ENCODE measurements around the gene FYN. TPM values are rescaled to one million over a fixed set of nuclear protein-coding genes. Genes with fewer than 3 reads are reported as not detected.
"Not testable (repeated sequence)": the region's sequence is repeated elsewhere in the genome, so short reads cannot be mapped to it uniquely, and the experiment has no call there.

Gene FYN
- total RNA-seq, 2 donors from 2014 or later, result 273 to 443 TPM

GRCh38 chr6:111689419-111689818 lies 183.8 kb downstream of the FYN start:
- Mint-ChIP-seq H3K36me3 (peaks cover 45% of the 10 kb centered on the region), H3K27ac (peak overlapping the region; percentile 8 to 17), H3K4me1 (ENCODE audit: low read depth in 2 of 2) (peaks cover 40% of the 10 kb centered on the region in 2 donors), H3K4me3 (no peak overlapping the region), H3K27me3 (no peaks in the 10 kb centered on the region), H3K9me3 (no peaks in the 10 kb centered on the region)
- DNase-seq (ENCODE audit: low spot score) (no peak), ATAC-seq (no peak)

GRCh38 chr6:111688331-111688730 lies 184.9 kb downstream of the FYN start:
- no peak overlapping the region for H3K27ac Mint-ChIP-seq
- ATAC-seq (no peak), DNase-seq (ENCODE audit: low spot score) (no peak)
- peaks cover 46% of the 10 kb centered on the region for H3K36me3 Mint-ChIP-seq
- no peaks in the 10 kb centered on the region for H3K9me3 Mint-ChIP-seq
- H3K27me3 Mint-ChIP-seq, result no peaks in the 10 kb centered on the region
- peaks cover 48 to 51% of the 10 kb centered on the region in 2 donors for H3K4me1 Mint-ChIP-seq (ENCODE audit: low read depth in 2 of 2)
- no peak overlapping the region for H3K4me3 Mint-ChIP-seq

- H3K9me3 Mint-ChIP-seq, result no peaks in the 10 kb centered on the region
- H3K4me1 Mint-ChIP-seq (ENCODE audit: low read depth in 2 of 2), result peaks cover 49 to 52% of the 10 kb centered on the region in 2 donors
- no peak overlapping the region for H3K4me3 Mint-ChIP-seq
- peak overlapping the region in 1 of 2 donors; percentile 81 for H3K27ac Mint-ChIP-seq
- no peak for ATAC-seq
- peaks cover 40% of the 10 kb centered on the region for H3K36me3 Mint-ChIP-seq
- no peak for DNase-seq (ENCODE audit: low spot score)
- H3K27me3 Mint-ChIP-seq, result no peaks in the 10 kb centered on the region
Observed at GRCh38 chr6:111687652-111688051, 185.6 kb downstream of the FYN start.

- Mint-ChIP-seq H3K9me3 (no peaks in the 10 kb centered on the region), H3K4me3 (no peak overlapping the region), H3K4me1 (ENCODE audit: low read depth in 2 of 2) (peaks cover 50 to 56% of the 10 kb centered on the region in 2 donors), H3K27me3 (no peaks in the 10 kb centered on the region), H3K27ac (peak overlapping the region in 1 of 2 donors; percentile 81), H3K36me3 (peaks cover 35% of the 10 kb centered on the region)
- ATAC-seq (no peak), DNase-seq (ENCODE audit: low spot score) (no peak)
Observed at GRCh38 chr6:111686932-111687266, 186.4 kb downstream of the FYN start.

GRCh38 chr6:111686249-111686931 lies 186.9 kb downstream of the FYN start:
- Mint-ChIP-seq H3K4me3 (no peak overlapping the region), H3K9me3 (no peaks in the 10 kb centered on the region), H3K27me3 (no peaks in the 10 kb centered on the region), H3K4me1 (ENCODE audit: low read depth in 2 of 2) (peaks cover 51 to 57% of the 10 kb centered on the region in 2 donors), H3K27ac (no peak overlapping the region), H3K36me3 (peaks cover 36% of the 10 kb centered on the region)
- peak in 1 of 2 donors; percentile 25 for ATAC-seq
- no peak for DNase-seq (ENCODE audit: low spot score)

GRCh38 chr6:111685526-111685925 lies 187.7 kb downstream of the FYN start:
- DNase-seq (ENCODE audit: low spot score) (no peak), ATAC-seq (no peak)
- Mint-ChIP-seq H3K27me3 (no peaks in the 10 kb centered on the region), H3K36me3 (peaks cover 34% of the 10 kb centered on the region), H3K4me1 (ENCODE audit: low read depth in 2 of 2) (peaks cover 50 to 58% of the 10 kb centered on the region in 2 donors), H3K27ac (peak overlapping the region; percentile 73 to 86), H3K4me3 (no peak overlapping the region), H3K9me3 (no peaks in the 10 kb centered on the region)

GRCh38 chr6:111685058-111685457 lies 188.2 kb downstream of the FYN start:
- H3K4me3 Mint-ChIP-seq, result no peak overlapping the region
- DNase-seq (ENCODE audit: low spot score), result no peak
- no peaks in the 10 kb centered on the region for H3K9me3 Mint-ChIP-seq
- no peak for ATAC-seq
- peak overlapping the region; percentile 73 to 86 for H3K27ac Mint-ChIP-seq
- peaks cover 32% of the 10 kb centered on the region for H3K36me3 Mint-ChIP-seq
- no peaks in the 10 kb centered on the region for H3K27me3 Mint-ChIP-seq
- peaks cover 49 to 60% of the 10 kb centered on the region in 2 donors for H3K4me1 Mint-ChIP-seq (ENCODE audit: low read depth in 2 of 2)

GRCh38 chr6:111683749-111684267 lies 189.4 kb downstream of the FYN start:
- DNase-seq (ENCODE audit: low spot score), result no peak
- Mint-ChIP-seq H3K4me1 (ENCODE audit: low read depth in 2 of 2) (peaks cover 58 to 65% of the 10 kb centered on the region in 2 donors), H3K36me3 (peaks cover 28% of the 10 kb centered on the region), H3K27ac (peak overlapping the region; percentile 73 to 86), H3K4me3 (peak overlapping the region; percentile 3), H3K9me3 (no peaks in the 10 kb centered on the region), H3K27me3 (no peaks in the 10 kb centered on the region)
- no peak for ATAC-seq

GRCh38 chr6:111683157-111683556 lies 190.1 kb downstream of the FYN start:
- Mint-ChIP-seq H3K4me3 (no peak overlapping the region), H3K36me3 (peaks cover 34% of the 10 kb centered on the region), H3K9me3 (no peaks in the 10 kb centered on the region), H3K27ac (peak overlapping the region; percentile 73 to 86), H3K27me3 (no peaks in the 10 kb centered on the region), H3K4me1 (ENCODE audit: low read depth in 2 of 2) (peaks cover 62 to 65% of the 10 kb centered on the region in 2 donors)
- ATAC-seq, result no peak
- no peak for DNase-seq (ENCODE audit: low spot score)

GRCh38 chr6:111681860-111682259 lies 191.4 kb downstream of the FYN start:
- no peak for ATAC-seq
- no peaks in the 10 kb centered on the region for H3K27me3 Mint-ChIP-seq
- peak overlapping the region in 1 of 2 donors; percentile 86 for H3K27ac Mint-ChIP-seq
- H3K4me1 Mint-ChIP-seq (ENCODE audit: low read depth in 2 of 2), result peaks cover 59% of the 10 kb centered on the region in 2 donors
- no peaks in the 10 kb centered on the region for H3K9me3 Mint-ChIP-seq
- no peak overlapping the region for H3K4me3 Mint-ChIP-seq
- peaks cover 29% of the 10 kb centered on the region for H3K36me3 Mint-ChIP-seq
- DNase-seq (ENCODE audit: low spot score), result no peak

- not testable (repeated sequence) for H3K4me3 Mint-ChIP-seq; H3K9me3 Mint-ChIP-seq; H3K27me3 Mint-ChIP-seq; DNase-seq (ENCODE audit: low spot score); ATAC-seq
- Mint-ChIP-seq H3K4me1 (ENCODE audit: low read depth in 2 of 2) (peaks cover 57 to 58% of the 10 kb centered on the region in 2 donors), H3K36me3 (peaks cover 29% of the 10 kb centered on the region), H3K27ac (peak overlapping the region in 1 of 2 donors; percentile 19)
Observed at GRCh38 chr6:111680811-111681609, 192.2 kb downstream of the FYN start.

GRCh38 chr6:111680015-111680712 lies 193.1 kb downstream of the FYN start:
- H3K4me3 Mint-ChIP-seq, result no peak overlapping the region
- H3K27ac Mint-ChIP-seq, result peak overlapping the region; percentile 15 to 51
- ATAC-seq (no peak), DNase-seq (ENCODE audit: low spot score) (no peak)
- peaks cover 29% of the 10 kb centered on the region for H3K36me3 Mint-ChIP-seq
- H3K4me1 Mint-ChIP-seq (ENCODE audit: low read depth in 2 of 2), result peaks cover 50 to 54% of the 10 kb centered on the region in 2 donors
- no peaks in the 10 kb centered on the region for H3K9me3 Mint-ChIP-seq
- H3K27me3 Mint-ChIP-seq, result no peaks in the 10 kb centered on the region

- H3K27ac Mint-ChIP-seq, result peak overlapping the region; percentile 15 to 51
- no peaks in the 10 kb centered on the region for H3K27me3 Mint-ChIP-seq
- no peak overlapping the region for H3K4me3 Mint-ChIP-seq
- DNase-seq (ENCODE audit: low spot score) (no peak), ATAC-seq (no peak)
- H3K9me3 Mint-ChIP-seq, result no peaks in the 10 kb centered on the region
- H3K4me1 Mint-ChIP-seq (ENCODE audit: low read depth in 2 of 2), result peaks cover 41 to 48% of the 10 kb centered on the region in 2 donors
- H3K36me3 Mint-ChIP-seq, result peaks cover 21% of the 10 kb centered on the region
Observed at GRCh38 chr6:111679126-111679858, 194.0 kb downstream of the FYN start.
